Gastrocnemius medialis (tissue), 4 donors: ENCODE results near the gene DMAP1.

Experiments
- POLR2A ChIP-seq, 2 donors: fragments of 450-650 bp; IDR thresholded peaks; one replicate each; pipeline ENCODE4 v1.6.1; 2017; ENCODE audit warnings: antibody characterized with exemption in 2 of 2, mild to moderate bottlenecking in 2 of 2, moderate library complexity in 2 of 2
- TF ChIP-seq, protein P1 (sequence below), 5 experiments: fragments of 450-650 bp in 3 of 5; fragments of 200-600 bp in 2 of 5; sonication (generic) in 2 of 5; IDR thresholded peaks in 4 of 5; conservative IDR thresholded peaks in 1 of 5; 1 replicate in 4 of 5; 2 replicates in 1 of 5; pipeline ENCODE4 v1.5.1; 2016 to 2019; ENCODE audit warnings: antibody characterized with exemption in 5 of 5, mild to moderate bottlenecking in 3 of 5, moderate library complexity in 3 of 5

DNA sequence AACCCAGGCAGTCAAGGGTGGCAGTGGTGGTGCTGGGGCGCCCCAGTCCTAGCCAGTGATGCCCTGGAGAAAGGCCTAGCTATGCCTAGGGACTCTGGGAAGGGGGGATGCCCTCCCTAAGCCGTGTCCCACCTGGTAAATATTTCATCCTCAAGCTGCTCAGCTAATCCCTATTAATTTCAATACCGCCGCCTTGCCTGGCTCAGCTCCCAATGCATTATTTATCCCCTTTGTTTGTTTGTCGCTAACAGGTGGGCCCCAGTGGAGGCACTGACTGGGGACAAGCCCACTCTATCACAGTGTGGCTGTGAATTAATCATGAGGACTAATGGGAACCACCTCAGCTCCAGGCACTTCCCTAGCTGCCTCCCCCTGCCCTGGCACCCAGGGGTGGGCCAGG is 22.5 kb downstream of the DMAP1 start:
- TF ChIP-seq, protein P1, sequence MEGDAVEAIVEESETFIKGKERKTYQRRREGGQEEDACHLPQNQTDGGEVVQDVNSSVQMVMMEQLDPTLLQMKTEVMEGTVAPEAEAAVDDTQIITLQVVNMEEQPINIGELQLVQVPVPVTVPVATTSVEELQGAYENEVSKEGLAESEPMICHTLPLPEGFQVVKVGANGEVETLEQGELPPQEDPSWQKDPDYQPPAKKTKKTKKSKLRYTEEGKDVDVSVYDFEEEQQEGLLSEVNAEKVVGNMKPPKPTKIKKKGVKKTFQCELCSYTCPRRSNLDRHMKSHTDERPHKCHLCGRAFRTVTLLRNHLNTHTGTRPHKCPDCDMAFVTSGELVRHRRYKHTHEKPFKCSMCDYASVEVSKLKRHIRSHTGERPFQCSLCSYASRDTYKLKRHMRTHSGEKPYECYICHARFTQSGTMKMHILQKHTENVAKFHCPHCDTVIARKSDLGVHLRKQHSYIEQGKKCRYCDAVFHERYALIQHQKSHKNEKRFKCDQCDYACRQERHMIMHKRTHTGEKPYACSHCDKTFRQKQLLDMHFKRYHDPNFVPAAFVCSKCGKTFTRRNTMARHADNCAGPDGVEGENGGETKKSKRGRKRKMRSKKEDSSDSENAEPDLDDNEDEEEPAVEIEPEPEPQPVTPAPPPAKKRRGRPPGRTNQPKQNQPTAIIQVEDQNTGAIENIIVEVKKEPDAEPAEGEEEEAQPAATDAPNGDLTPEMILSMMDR (IDR thresholded peaks at IDR 0.05 in 4 of 5, conservative IDR thresholded peaks at IDR 0.05 in 1 of 5), result no peak
- TF ChIP-seq POLR2A (IDR thresholded peaks at IDR 0.05), result no peak
